ENCODE measurements around the gene TRIM15.
"Not testable (repeated sequence)": the region's sequence is repeated elsewhere in the genome, so short reads cannot be mapped to it uniquely, and the experiment has no call there.

Gene TRIM15

GRCh38 chr6:30200551-30201281 is 37.4 kb downstream of the TRIM15 start:
- DNase-seq, result peak; percentile 38 to 55 (median 45)

- DNase-seq, result no peak
These were observed 39.0 kb downstream of the TRIM15 start for GRCh38 chr6:30202366-30202765.

- no peak for DNase-seq
These were observed 40.8 kb downstream of the TRIM15 start for GRCh38 chr6:30204116-30204515.

GRCh38 chr6:30206152-30206551 is 42.8 kb downstream of the TRIM15 start:
- DNase-seq, result peak in 2 of 3 donors; percentile 19 to 21

- no peak for DNase-seq
These were observed 43.7 kb downstream of the TRIM15 start for GRCh38 chr6:30206799-30207618.

- DNase-seq, result no peak
These were observed 44.4 kb downstream of the TRIM15 start for GRCh38 chr6:30207619-30208295.

GRCh38 chr6:30211306-30211705 is 48.0 kb downstream of the TRIM15 start:
- no peak for DNase-seq

GRCh38 chr6:30211899-30212298 is 48.6 kb downstream of the TRIM15 start:
- DNase-seq, result peak in 1 of 3 donors; percentile 16

GRCh38 chr6:30212865-30213666 is 49.7 kb downstream of the TRIM15 start, which contains the start of gene TRIM26:
TRIM26 (minus strand) TSS chr6:30213406; CDS start chr6:30199103, 14,303 bp downstream.
- DNase-seq, result peak; percentile 98 to 99 (median 99)

GRCh38 chr6:30213667-30213956 is 50.3 kb downstream of the TRIM15 start:
- DNase-seq, result no peak

- DNase-seq, result peak; percentile 90 to 95 (median 93)
These were observed 50.8 kb downstream of the TRIM15 start for GRCh38 chr6:30213957-30214656.

GRCh38 chr6:30214657-30214982 is 51.3 kb downstream of the TRIM15 start:
- DNase-seq, result no peak

- peak in 1 of 3 donors; percentile 7 for DNase-seq
These were observed 52.8 kb downstream of the TRIM15 start for GRCh38 chr6:30216096-30216495.

- DNase-seq, result peak; percentile 71 to 85 (median 72)
These were observed 55.9 kb downstream of the TRIM15 start for GRCh38 chr6:30219244-30219643.

- DNase-seq, result not testable (repeated sequence)
These were observed 58.0 kb downstream of the TRIM15 start for GRCh38 chr6:30221395-30221794.

GRCh38 chr6:30221956-30222355 is 58.6 kb downstream of the TRIM15 start:
- DNase-seq, result not testable (repeated sequence)

Data from suppressor macrophage treated with lipopolysaccharide for 1 hour (primary cell).